Cardiac septum (tissue), 1 donor: ENCODE data around the gene NKAIN2. TPM values are rescaled to one million over a fixed set of nuclear protein-coding genes. Genes with fewer than 3 reads are reported as not detected.
"Not testable (repeated sequence)": the region's sequence is repeated elsewhere in the genome, so short reads cannot be mapped to it uniquely, and the experiment has no call there.

ENCODE experiments used
- DNase-seq: peaks from one replicate; pipeline ENCODE4 v3.0.0-alpha.2; 2020; ENCODE audit warnings: low spot score
- intact Hi-C: fragments of 100-400 bp; cut with DNase I; formaldehyde crosslinking; loops from one replicate; pipeline ENCODE4 v1.14.0; 2022
- total RNA-seq: library from RNA; stranded (reverse); fragmentation: NEBNext Ultra II Directional; extraction: Animal tissue kit (Norgen Biotek cat#: 25700); gene quantifications from one replicate; pipeline ENCODE4 v1.2.1, GENCODE V29; 2021
- donor health status: DM: no; HTN: no; CAD: no.

Gene NKAIN2
- total RNA-seq, 1 donor from 2014 or later: 0.30 TPM

DNA sequence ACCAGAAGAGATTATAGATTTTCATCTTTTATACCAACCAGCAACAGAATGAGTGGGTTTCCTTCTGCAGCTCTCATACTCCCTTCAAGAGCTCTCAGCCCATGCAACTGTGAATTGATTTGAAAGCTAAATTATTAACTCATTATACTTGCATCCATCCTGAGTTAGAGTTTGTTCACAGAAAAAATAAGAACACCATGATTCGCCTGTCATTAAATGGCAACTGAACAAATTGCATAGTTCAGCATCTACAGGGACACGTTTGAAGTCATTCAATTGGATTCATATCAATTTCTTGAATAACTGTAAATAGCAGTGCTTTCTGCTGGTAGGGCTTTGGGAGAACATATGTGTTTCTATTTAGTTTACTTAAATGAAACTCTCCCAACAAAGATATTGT is 65.7 kb downstream of the NKAIN2 start:
- intact Hi-C loops: no loop called here
- DNase-seq: no peak

DNA sequence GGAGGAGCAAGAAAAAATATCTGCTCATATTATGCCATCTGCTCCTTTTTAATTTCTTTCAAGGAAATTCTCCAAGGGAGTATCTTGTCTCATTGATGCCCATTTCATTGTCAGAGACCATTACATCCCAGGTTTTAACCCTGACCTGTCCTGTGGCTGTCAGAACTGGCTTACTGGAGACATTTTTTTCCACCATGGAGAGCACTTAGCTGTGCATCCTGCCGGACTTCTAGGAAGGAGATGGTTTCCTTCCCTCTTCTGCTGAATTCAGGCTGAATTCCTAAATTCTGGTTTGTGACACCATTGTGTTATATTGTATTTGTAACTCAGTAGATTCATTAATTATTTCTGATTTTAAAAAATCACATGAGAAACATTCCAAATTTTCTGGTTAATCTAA is 70.3 kb downstream of the NKAIN2 start:
- intact Hi-C loops: no loop called here
- no peak for DNase-seq

DNA sequence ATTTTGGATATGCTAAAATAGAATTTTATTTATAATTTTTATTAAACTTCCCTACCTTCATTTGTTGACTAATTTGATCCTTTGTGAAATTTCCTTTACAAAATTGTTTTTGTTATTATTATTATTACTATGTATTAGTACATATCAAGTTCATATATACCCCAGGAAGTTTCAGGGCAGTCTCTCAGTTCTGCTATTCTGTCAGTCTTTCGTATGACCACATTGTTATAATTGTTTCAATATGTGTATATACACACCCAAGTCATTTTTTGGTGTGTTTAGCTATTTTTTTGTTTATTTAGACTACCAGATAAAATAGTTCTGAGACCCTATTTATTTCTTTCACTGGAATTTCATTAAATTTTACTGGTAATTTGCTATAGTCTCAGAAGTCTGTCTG is 72.1 kb downstream of the NKAIN2 start:
- intact Hi-C loops: no loop called here
- DNase-seq: no peak

DNA sequence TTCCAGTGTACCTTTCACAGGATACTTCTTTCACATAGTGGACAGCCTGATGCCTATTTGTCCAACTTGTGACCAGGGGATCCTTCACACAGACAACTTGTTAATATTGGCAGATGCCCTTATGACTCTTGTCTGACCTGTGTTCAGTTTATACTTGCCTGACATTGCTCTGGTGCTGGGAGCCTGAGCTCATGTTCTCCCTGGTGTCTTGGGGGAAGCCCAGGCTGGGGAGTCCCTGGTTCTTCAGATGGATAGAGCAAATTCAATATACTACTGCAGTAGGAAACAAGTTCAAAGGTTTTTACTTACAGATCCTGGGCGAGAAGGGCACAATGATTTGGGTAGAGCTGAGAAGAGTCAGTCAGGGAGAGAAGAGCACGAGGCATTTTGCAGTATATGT is 76.1 kb downstream of the NKAIN2 start:
- intact Hi-C loops: no loop called here
- no peak for DNase-seq

DNA sequence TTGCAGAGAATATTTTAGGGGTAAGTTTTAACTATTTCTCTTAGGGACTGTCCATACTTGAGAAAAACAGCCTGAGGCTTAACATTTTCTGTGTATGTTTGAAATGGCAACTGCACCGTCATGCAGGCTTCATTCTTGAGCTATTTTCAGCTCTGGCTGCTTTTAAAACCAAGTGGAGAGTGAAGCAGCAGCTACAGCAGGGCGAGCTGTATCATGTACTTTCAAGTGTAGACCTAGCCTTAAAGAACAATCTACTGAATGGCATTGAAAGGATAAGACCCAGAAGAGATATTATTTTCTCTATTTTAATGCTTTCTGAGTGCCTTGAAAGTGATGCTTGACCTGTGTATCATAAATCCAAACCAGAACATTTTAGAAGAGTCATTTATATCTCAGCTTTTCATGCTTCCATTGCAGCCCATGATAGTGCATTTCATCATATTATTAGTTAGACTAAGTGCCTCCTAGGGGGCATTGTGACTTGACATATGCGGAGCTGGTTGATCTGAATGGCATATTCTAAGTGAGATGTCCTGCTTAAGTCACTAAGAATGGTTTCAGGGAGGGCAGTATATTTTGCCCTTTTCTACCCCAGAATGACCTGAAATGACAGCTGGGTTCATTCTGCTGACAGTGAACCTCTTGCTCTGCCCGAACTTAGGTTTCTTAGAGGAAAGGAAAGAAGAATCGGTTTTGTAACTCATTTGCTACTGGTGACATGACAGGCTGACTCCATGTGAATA is 85.3 kb downstream of the NKAIN2 start:
- no peak for DNase-seq
- intact Hi-C loops: no loop called here

DNA sequence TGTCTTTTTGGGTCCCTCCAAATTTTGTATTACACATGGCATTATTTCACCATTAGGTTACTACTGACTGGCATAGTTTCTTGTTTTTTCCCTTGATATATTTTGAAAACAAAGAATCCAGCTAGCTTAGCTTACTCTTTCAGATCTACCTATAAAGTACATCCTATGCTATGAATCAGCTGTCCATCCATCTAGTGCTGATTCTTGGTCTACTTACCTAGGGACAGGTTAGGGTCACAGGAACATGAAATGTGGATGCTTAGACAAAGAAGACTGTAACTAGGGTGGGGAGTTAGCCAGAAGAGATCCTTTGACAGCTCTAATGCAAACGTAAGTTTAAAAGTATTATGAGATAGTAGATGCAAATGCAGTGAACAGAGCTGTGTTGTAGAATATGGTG is 91.7 kb downstream of the NKAIN2 start:
- intact Hi-C loops: no loop called here
- no peak for DNase-seq

DNA sequence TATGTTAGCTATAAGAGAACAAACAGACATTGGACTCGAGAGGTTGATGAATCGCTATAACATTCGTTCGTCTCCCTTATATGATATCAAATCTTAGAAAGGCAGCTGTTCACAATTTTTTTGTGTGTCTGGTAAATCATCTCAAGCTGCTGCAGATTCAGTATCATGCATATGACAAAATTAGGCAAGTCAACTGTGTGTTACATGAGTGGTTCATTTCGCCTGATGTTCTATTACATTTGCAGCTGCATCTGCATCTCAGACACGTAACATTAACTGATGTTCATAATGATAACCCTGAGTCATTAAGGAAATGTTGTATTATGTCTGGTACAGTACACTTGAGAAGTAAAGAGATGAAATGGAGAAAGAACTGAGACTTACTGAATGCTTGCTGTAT is 92.1 kb downstream of the NKAIN2 start:
- DNase-seq: no peak
- intact Hi-C loops: no loop called here

DNA sequence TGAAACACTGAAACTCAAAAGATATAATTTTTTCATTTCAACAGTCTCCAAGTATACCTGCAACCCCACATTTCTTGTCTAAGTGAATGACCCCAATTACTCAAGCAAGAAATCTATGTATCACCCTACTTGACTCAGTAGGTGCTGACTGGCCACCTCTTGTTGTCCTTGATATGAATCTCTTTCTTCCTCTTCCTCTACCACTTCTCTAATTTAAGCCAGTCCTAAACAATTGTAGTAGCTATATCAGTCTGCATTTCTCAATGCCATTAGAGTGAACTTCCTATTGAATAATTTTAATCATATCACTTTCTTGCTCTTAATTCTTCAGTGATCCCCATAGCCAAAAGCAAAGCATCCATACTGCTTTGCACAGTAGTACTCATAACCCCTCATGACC is 93.2 kb downstream of the NKAIN2 start:
- DNase-seq: no peak
- intact Hi-C loops: no loop called here

DNA sequence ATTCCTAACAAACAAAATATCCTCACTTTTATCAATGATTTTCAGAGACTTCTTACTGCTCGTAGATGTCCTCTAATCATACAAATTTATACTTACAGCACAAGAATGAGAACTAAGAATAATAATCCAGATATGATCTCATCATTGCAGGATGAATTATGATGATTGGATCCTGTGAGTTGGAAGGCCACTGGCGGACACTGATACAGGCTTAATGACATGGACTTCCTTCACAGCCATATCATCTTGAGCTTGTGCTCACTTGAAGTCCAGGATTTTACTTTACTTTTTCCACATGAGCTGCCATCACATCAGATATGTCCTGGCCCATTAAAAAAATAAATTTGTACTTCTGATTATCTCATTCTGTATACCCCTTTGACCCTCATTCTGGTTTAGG is 94.3 kb downstream of the NKAIN2 start:
- DNase-seq: no peak
- intact Hi-C loops: no loop called here

DNA sequence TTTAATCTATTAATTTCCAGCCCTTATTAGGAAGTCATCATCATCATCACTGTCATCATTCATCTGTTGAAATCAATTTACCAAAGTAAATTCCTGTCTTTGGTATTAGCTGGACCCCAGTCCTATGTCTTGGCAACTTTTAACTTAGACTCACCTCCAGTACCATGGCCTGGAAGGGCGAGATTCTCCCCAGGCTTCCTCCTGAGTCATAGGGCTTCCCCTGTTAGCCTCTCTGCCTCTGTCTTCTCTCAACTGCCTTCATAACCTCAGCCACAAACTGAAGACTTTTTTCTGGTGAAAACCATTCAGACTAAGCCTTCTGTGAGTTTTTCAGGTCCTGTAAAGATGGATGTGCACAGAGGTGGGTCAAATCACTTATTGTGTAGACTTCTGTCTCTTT is 95.0 kb downstream of the NKAIN2 start:
- DNase-seq: no peak
- intact Hi-C loops: no loop called here

DNA sequence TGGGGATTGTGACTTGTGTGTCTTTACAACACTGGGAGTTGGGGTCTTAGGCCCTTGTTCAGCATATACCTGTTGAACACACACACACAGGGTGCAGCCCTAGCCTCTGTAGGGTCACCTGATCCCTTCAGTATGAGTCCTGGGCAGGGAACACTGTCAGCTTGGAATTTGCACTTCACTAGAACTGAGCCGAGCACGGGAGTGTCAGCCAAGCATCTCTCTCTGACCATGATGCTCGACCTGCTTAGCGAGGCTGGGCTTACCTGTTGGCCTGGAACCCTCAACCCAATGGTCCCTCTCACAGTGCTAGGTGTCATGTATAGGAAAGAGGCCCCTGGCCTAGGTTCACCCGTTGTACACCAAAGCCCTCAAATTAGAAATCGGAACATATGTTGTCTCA is 96.1 kb downstream of the NKAIN2 start:
- intact Hi-C loops: no loop called here
- no peak for DNase-seq

DNA sequence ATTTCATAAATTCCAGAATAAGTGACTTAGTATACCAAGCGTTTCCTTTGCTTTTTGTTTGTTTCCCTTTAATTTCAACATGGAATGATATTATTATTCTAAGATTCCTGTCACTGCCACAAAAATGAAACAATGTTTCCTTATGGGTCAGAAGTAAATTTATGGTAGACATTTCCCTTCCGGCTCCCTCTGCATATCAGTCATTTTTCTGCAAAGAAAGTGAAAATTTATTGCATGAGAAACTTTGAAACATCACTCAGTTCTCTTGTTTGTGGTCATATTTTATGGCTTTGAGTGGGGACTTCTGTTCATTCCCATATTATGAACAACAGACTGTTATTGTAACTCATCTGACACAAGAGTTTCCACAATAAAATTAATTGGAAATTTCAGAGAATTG is 97.8 kb downstream of the NKAIN2 start:
- intact Hi-C loops: no loop called here
- DNase-seq: no peak

DNA sequence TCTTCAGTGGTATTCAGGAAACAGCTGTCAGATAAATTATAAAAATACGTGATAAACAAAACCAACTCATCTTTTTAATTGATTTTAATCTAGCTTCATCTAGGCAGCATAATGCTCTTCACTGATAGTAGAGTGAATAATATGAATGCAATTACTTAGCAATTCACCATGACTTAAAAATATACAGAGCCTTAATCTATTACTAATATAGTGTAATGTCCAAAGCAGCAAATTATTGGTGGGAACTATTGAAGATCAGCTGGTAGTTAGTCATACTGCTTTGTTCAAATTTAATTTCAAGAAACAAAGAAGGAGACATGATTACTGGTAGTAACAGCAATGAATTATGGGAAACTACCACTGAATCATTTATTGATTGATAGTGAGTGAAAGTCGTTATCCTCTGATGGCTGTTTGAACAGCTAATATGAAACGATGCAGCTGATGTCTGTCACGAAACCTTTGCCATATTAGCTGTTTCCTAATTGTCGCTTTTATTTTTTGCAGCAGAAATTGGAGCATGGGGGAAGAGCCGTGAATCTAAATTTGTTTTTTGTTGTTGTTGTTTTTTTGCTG is 99.2 kb downstream of the NKAIN2 start:
- no peak for DNase-seq
- intact Hi-C loops: no loop called here

DNA sequence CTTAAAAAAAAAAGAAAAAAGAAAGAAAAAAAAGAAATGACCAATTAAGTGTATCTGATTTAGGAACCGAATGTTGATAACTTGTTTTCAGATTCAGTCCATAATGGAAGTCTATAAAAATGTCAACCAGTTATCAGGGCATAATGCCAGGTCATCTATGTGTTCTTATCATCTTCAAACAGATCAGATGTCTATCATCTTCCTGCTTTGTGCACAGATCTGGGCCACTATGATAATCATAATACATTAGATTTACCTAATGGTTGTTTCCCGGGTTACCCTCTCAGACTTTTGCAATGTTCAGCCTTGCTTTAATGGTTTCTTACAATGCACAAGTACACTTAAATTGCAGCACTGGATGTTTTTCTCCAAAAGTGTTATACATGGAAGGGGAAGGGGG is 100.6 kb downstream of the NKAIN2 start:
- intact Hi-C loops: no loop called here
- DNase-seq: no peak

DNA sequence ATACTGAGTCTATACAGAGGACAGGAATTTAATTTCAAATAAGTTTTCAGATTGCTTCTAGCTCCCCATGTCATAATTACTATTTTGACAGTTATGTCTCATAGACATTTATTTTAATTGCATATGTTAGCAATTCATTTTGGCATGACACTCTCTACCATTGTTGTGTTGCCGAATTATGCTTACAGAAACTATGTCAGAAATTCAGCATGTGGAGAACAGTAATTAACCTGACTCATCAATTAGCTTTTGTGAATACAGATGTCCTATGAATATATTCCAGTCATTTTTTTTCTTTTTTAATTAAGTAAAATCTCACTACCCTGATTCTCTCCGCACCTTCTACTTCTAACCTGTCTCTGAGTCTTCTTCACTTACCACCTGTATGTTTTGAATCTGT is 105.1 kb downstream of the NKAIN2 start:
- intact Hi-C loops: no loop called here
- DNase-seq: no peak

DNA sequence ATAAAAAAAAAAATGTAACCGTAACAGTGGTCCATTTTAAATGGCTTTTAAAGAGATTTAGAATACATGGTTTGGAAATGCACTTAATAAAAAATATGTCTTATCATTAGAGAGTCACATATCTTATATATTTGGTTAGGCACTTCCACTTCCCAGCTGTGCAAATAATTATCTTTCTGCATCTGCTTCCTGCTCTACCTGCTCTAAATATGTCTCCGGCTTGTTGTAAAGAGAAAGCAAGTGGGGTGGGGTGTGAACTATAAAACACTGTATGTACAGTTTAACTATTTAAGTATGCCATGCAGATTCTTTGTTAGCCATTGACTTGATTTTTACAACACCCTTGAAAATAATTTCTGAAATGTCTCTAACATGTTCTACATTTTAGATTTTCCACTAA is 106.3 kb downstream of the NKAIN2 start:
- DNase-seq: no peak
- intact Hi-C loops: no loop called here

DNA sequence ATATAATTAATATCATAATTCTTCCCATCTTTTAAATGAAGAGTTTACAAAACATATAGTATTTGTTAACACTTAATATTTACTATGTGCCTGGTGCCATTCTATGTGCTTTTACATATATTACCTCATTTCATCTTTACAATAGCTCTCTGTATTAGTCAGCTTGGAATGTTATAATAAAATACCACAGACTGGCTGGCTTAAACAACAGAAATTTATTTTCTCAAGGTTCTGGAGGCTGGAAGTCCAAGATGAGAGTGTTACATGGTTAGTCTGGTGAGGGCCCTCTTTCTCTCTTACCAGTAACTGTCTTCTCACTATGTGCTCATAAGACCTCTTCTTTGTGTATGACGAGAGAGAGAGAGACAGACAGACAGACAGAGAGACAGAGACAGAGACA is 110.2 kb downstream of the NKAIN2 start:
- DNase-seq: no peak
- intact Hi-C loops: no loop called here

DNA sequence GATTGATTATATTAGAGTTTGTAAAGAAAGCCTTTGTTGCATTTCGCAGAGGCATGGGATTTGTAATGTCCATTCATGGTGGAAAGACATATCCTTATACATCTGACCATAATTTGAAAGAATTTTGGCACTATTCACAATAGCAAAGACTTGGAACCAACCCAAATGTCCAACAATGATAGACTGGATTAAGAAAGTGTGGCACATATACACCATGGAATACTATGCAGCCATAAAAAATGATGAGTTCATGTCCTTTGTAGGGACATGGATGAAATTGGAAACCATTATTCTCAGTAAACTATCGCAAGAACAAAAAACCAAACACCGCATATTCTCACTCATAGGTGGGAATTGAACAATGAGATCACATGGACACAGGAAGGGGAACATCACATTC is 119.7 kb downstream of the NKAIN2 start:
- intact Hi-C loops: not testable (repeated sequence)

DNA sequence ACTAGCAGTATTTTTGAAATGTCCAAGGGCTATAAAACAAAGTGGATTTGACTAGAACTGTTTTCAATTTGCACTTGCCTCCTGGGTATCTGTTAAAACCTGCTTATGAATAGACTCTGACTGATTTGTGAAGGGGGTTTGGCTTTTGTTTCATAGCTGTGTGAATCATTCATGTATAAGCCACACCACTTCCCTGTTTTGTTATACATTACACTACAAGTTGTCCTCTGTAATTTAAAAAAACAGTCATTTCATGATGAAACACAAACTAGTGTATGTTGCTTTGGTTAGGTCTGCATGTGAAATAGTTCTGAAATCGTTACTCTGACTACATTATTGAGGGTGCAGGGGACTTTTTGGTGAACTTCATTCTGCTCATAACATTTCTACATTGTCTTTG is 121.7 kb downstream of the NKAIN2 start:
- no peak for DNase-seq
- intact Hi-C loops: no loop called here

More for the DNA sequence above, 119.7 kb downstream of the NKAIN2 start:
- not testable (repeated sequence) for DNase-seq

DNA sequence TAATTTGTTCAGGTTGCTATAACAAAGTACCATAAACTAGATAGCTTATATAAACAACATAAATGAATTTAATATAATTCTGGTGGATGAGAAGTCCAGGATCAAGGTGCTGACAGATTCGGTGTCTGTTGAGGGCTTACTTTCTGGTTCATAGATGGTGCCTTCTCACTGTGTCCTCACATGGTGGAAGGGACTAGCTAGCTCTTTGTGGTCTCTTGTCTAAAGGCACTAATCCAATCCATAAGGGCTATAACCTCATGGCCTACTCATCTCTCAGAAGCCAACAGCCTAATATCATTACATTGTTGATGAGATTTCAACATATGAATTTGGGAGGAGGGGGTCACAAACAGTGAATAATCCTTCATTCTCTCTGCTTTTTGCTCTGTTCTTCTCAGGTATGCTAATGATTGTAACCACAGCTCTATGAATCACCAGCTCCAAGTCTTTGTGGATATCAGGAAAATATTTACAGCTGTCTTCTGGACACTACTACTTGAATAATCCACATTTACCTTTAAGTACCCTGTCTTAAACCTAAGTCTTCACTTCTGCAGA is 122.3 kb downstream of the NKAIN2 start:
- no peak for DNase-seq
- intact Hi-C loops: no loop called here

DNA sequence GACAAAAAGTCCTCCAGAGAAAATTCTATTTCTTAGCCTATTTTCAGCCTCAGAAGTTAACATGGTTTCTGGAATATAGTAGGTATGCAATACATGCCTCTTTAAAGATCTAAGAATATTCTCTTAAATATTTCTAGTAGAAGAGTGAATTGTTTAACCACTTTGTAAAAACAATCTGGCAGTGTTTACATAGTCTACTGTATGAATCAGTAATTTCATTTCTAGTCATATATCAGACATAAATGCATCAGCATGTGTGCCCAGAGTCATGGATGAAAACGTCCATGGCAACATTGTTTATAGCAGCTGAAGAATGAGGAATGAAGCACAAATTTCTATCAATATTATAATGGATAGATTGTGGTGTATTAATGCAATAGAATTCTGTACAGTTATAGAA is 124.9 kb downstream of the NKAIN2 start:
- intact Hi-C loops: no loop called here
- no peak for DNase-seq

DNA sequence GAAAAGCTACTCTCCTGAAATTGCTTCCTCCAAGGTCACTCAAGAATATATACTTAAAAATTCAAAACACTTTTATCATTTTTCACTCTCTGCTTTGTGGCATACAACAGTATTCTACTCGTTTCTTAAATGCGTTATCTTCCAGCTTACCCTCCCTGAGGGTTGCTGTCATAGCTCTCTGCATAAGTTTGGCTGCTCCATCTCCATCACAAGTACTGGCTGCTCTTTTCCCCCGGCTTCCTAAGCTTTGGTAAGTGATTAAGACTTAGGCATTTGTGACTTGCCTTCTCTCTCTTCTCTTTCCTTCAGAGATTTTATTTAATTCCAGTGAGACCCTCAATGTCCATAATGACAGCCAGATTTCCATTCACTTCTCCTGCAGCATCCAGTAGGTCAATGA is 128.3 kb downstream of the NKAIN2 start:
- intact Hi-C loops: no loop called here
- DNase-seq: no peak
